DND-41 (cell line): ENCODE data around the gene IDH3A.

Experiments
- ATAC-seq: fragments of 200-7000 bp; cut with Tn5 transposase; 3 replicates; pipeline ENCODE4 v1.9.1; 2021; ENCODE audit warnings: low read depth; ENCODE audit not compliant: insufficient read depth
- DNase-seq: peaks from one replicate; pipeline ENCODE4 v3.0.0-alpha.2; 2020
- H2AFZ ChIP-seq: 2 replicates; pipeline ENCODE4 v1.6.0; 2012; ENCODE audit warnings: low read depth, low read length
- H3K27ac ChIP-seq: 2 replicates; pipeline ENCODE4 v1.5.1; 2012; ENCODE audit warnings: low read length, inconsistent platforms
- H3K27me3 ChIP-seq: fragments of 200-600 bp; sonication (generic); 2 replicates; pipeline ENCODE4 v1.6.0; 2012; ENCODE audit warnings: low read length, mild to moderate bottlenecking, inconsistent platforms; ENCODE audit not compliant: insufficient read depth, poor library complexity
- H3K36me3 ChIP-seq: 2 replicates; pipeline ENCODE4 v1.5.1; 2012; ENCODE audit warnings: low read length, inconsistent platforms; ENCODE audit not compliant: insufficient read depth
- H3K4me1 ChIP-seq: 2 replicates; pipeline ENCODE4 v1.5.1; 2012; ENCODE audit warnings: mild to moderate bottlenecking, low read length; ENCODE audit not compliant: insufficient read depth
- H3K4me2 ChIP-seq: 2 replicates; pipeline ENCODE4 v1.6.0; 2012; ENCODE audit warnings: mild to moderate bottlenecking, moderate library complexity, low read length, inconsistent platforms; ENCODE audit not compliant: insufficient read depth
- H3K4me3 ChIP-seq, 2 experiments: fragments of 200-600 bp in 1 of 2; shearing (Covaris generic) in 1 of 2; 2 replicates each; pipeline ENCODE4 v1.5.1; 2012 to 2016; ENCODE audit warnings: inconsistent platforms in 2 of 2, low read length in 2 of 2, mild to moderate bottlenecking in 2 of 2, low read depth in 1 of 2, moderate library complexity in 1 of 2
- H3K79me2 ChIP-seq: 2 replicates; pipeline ENCODE4 v1.6.0; 2012; ENCODE audit warnings: low read length, inconsistent platforms; ENCODE audit not compliant: insufficient read depth
- H3K9ac ChIP-seq: 2 replicates; pipeline ENCODE4 v1.6.0; 2012; ENCODE audit warnings: low read depth, mild to moderate bottlenecking, inconsistent platforms, low read length, moderate library complexity
- H3K9me3 ChIP-seq: 2 replicates; pipeline ENCODE4 v1.5.1; 2012; ENCODE audit warnings: low read length, moderate library complexity, mild to moderate bottlenecking, inconsistent platforms; ENCODE audit not compliant: insufficient read depth, severe bottlenecking
- H4K20me1 ChIP-seq: 2 replicates; pipeline ENCODE4 v1.6.0; 2012; ENCODE audit warnings: low read length; ENCODE audit not compliant: insufficient read depth
- CTCF ChIP-seq: IDR thresholded peaks from 2 replicates; pipeline ENCODE4 v1.5.1; 2012; ENCODE audit warnings: borderline replicate concordance, low read length, moderate library complexity, mild to moderate bottlenecking; ENCODE audit not compliant: poor library complexity, severe bottlenecking; ENCODE audit errors: extremely low read depth
- EZH2 ChIP-seq: IDR thresholded peaks from 3 replicates; pipeline ENCODE4 v1.6.1; 2012; ENCODE audit warnings: borderline replicate concordance, low read depth, mild to moderate bottlenecking, moderate library complexity, low read length, inconsistent platforms; ENCODE audit not compliant: severe bottlenecking

The IDH3A gene

GRCh38 chr15:78110096-78110495 is 39.1 kb upstream of the IDH3A start:
- Histone ChIP-seq H3K9ac (no peak overlapping the region), H3K4me3 (no peak overlapping the region), H3K79me2 (no peaks in the 10 kb centered on the region), H3K27ac (no peak overlapping the region), H3K36me3 (no peaks in the 10 kb centered on the region), H3K4me2 (no peak overlapping the region), H2AFZ (no peak overlapping the region), H3K9me3 (no peaks in the 10 kb centered on the region), H4K20me1 (no peaks in the 10 kb centered on the region), H3K4me1 (no peaks in the 10 kb centered on the region), H3K27me3 (no peaks in the 10 kb centered on the region)
- no peak for ATAC-seq
- DNase-seq: no peak
- TF ChIP-seq EZH2 (no peak), CTCF (no peak)

GRCh38 chr15:78110916-78111475 is 38.2 kb upstream of the IDH3A start:
- no peak overlapping the region for H3K4me2 ChIP-seq
- no peak overlapping the region for H2AFZ ChIP-seq
- DNase-seq: no peak
- TF ChIP-seq EZH2: no peak
- TF ChIP-seq CTCF: no peak
- H3K9me3 ChIP-seq: no peaks in the 10 kb centered on the region
- no peaks in the 10 kb centered on the region for H4K20me1 ChIP-seq
- ATAC-seq: no peak
- H3K79me2 ChIP-seq: no peaks in the 10 kb centered on the region
- H3K36me3 ChIP-seq: no peaks in the 10 kb centered on the region
- no peak overlapping the region for H3K9ac ChIP-seq
- H3K4me3 ChIP-seq: no peak overlapping the region
- no peaks in the 10 kb centered on the region for H3K27me3 ChIP-seq
- no peaks in the 10 kb centered on the region for H3K4me1 ChIP-seq
- H3K27ac ChIP-seq: no peak overlapping the region

GRCh38 chr15:78111788-78112187 is 37.4 kb upstream of the IDH3A start:
- ATAC-seq: no peak
- Histone ChIP-seq H3K9ac (no peak overlapping the region), H3K4me3 (no peak overlapping the region), H3K9me3 (no peaks in the 10 kb centered on the region), H3K27me3 (no peaks in the 10 kb centered on the region), H3K4me1 (no peaks in the 10 kb centered on the region), H3K4me2 (no peak overlapping the region), H4K20me1 (no peaks in the 10 kb centered on the region), H2AFZ (no peak overlapping the region), H3K27ac (no peak overlapping the region), H3K79me2 (no peaks in the 10 kb centered on the region), H3K36me3 (no peaks in the 10 kb centered on the region)
- TF ChIP-seq EZH2 (no peak), CTCF (no peak)
- no peak for DNase-seq

GRCh38 chr15:78112551-78112950 is 36.6 kb upstream of the IDH3A start:
- Histone ChIP-seq H2AFZ (no peak overlapping the region), H3K4me2 (no peak overlapping the region), H3K36me3 (no peaks in the 10 kb centered on the region), H3K9me3 (no peaks in the 10 kb centered on the region), H3K4me1 (no peaks in the 10 kb centered on the region), H3K4me3 (no peak overlapping the region), H4K20me1 (no peaks in the 10 kb centered on the region), H3K27me3 (no peaks in the 10 kb centered on the region), H3K27ac (no peak overlapping the region), H3K9ac (no peak overlapping the region), H3K79me2 (no peaks in the 10 kb centered on the region)
- ATAC-seq (no peak), DNase-seq (no peak)
- TF ChIP-seq CTCF: no peak
- TF ChIP-seq EZH2: no peak
